ENCODE measurements around the gene LUZP4. TPM values are rescaled to one million over a fixed set of nuclear protein-coding genes. Genes with fewer than 3 reads are reported as not detected.

The LUZP4 gene, protein sequence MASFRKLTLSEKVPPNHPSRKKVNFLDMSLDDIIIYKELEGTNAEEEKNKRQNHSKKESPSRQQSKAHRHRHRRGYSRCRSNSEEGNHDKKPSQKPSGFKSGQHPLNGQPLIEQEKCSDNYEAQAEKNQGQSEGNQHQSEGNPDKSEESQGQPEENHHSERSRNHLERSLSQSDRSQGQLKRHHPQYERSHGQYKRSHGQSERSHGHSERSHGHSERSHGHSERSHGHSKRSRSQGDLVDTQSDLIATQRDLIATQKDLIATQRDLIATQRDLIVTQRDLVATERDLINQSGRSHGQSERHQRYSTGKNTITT
- total RNA-seq (2021; ENCODE audit: unreplicated experiment) (not detected), Bru-seq, nascent RNA (not detected), BruChase-seq, experiment 1, labeled RNA remaining after a 6-hour chase (not detected), BruChase-seq, experiment 2, labeled RNA remaining after a 2-hour chase (not detected)
- polyA plus RNA-seq (2012): not detected in 2 replicates
- long read RNA-seq: 0 reads

DNA sequence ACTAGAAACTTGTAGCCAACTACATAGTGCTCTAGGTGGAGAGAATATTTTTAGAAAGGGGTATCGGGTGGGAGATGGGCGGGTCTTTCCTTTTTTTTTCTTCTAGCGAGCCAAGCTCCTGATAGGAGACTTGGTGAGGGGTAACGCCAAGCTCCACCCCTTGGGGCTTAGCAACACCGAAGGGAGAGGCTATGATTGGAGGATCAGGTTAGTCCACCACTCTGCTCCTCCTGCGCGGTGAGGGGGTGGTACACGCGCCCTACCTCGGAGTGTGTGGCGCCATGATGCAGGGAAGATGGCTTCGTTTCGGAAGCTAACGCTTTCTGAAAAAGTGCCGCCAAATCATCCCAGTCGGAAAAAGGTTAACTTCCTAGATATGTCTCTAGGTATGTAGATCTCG, at the start of gene LUZP4:
TSS of gene LUZP4 (plus strand) at position 251 of the 400 bp plus-strand sequence. CDS start at position 296, 45 bp downstream.
- H3K27me3 ChIP-seq (ENCODE audit: insufficient read depth, low read length): no peaks in the 10 kb centered on the region
- H3K4me1 ChIP-seq (ENCODE audit: control insufficient read depth in 1 of 2, insufficient read depth in 2 of 2, low read length in 2 of 2): no peaks in the 10 kb centered on the region
- POLR2A ChIA-PET: no interaction called here
- no peak for ATAC-seq
- H3K9me3 ChIP-seq (ENCODE audit: control insufficient read depth in 1 of 2, insufficient read depth in 1 of 2, low read depth in 1 of 2, low read length in 2 of 2): no peaks in the 10 kb centered on the region
- CTCF ChIA-PET: no interaction called here
- no TSS peak for BruUV-seq (replicated peaks)
- no peak for TF ChIP-seq TCF7L2 (IDR thresholded peaks at IDR 0.05; ENCODE audit: borderline replicate concordance, extremely low read depth, insufficient read depth, insufficient read length)
- no peak for TF ChIP-seq ZFX (IDR thresholded peaks at IDR 0.05)
- no peak for TF ChIP-seq JUND (IDR thresholded peaks at IDR 0.05)
- no peak for TF ChIP-seq ELF1 (IDR thresholded peaks at IDR 0.05; ENCODE audit: borderline replicate concordance, low read depth)
- no peak for TF ChIP-seq POLR2A (IDR thresholded peaks at IDR 0.05; ENCODE audit: borderline replicate concordance, extremely low read depth, insufficient read depth, insufficient read length)
- no peak for TF ChIP-seq EGR1 (IDR thresholded peaks at IDR 0.05; ENCODE audit: low read depth)
- no peak for TF ChIP-seq SIN3A (IDR thresholded peaks at IDR 0.05; ENCODE audit: low read depth)
- TF ChIP-seq CEBPB (IDR thresholded peaks at IDR 0.05; ENCODE audit: low read depth): no peak
- TF ChIP-seq, protein P1, sequence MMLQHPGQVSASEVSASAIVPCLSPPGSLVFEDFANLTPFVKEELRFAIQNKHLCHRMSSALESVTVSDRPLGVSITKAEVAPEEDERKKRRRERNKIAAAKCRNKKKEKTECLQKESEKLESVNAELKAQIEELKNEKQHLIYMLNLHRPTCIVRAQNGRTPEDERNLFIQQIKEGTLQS (IDR thresholded peaks at IDR 0.05): no peak
- no peak for TF ChIP-seq RAD21 (IDR thresholded peaks at IDR 0.05; ENCODE audit: low read depth)
- TF ChIP-seq, protein P2, sequence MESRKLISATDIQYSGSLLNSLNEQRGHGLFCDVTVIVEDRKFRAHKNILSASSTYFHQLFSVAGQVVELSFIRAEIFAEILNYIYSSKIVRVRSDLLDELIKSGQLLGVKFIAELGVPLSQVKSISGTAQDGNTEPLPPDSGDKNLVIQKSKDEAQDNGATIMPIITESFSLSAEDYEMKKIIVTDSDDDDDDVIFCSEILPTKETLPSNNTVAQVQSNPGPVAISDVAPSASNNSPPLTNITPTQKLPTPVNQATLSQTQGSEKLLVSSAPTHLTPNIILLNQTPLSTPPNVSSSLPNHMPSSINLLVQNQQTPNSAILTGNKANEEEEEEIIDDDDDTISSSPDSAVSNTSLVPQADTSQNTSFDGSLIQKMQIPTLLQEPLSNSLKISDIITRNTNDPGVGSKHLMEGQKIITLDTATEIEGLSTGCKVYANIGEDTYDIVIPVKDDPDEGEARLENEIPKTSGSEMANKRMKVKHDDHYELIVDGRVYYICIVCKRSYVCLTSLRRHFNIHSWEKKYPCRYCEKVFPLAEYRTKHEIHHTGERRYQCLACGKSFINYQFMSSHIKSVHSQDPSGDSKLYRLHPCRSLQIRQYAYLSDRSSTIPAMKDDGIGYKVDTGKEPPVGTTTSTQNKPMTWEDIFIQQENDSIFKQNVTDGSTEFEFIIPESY (IDR thresholded peaks at IDR 0.05; ENCODE audit: extremely low read depth, insufficient replicate concordance, low read length): no peak
- no peak for TF ChIP-seq POLR2AphosphoS5 (IDR thresholded peaks at IDR 0.05; ENCODE audit: low read depth, low read length)
- TF ChIP-seq, protein P3, sequence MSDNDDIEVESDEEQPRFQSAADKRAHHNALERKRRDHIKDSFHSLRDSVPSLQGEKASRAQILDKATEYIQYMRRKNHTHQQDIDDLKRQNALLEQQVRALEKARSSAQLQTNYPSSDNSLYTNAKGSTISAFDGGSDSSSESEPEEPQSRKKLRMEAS (IDR thresholded peaks at IDR 0.05): no peak
- TF ChIP-seq, protein P4, sequence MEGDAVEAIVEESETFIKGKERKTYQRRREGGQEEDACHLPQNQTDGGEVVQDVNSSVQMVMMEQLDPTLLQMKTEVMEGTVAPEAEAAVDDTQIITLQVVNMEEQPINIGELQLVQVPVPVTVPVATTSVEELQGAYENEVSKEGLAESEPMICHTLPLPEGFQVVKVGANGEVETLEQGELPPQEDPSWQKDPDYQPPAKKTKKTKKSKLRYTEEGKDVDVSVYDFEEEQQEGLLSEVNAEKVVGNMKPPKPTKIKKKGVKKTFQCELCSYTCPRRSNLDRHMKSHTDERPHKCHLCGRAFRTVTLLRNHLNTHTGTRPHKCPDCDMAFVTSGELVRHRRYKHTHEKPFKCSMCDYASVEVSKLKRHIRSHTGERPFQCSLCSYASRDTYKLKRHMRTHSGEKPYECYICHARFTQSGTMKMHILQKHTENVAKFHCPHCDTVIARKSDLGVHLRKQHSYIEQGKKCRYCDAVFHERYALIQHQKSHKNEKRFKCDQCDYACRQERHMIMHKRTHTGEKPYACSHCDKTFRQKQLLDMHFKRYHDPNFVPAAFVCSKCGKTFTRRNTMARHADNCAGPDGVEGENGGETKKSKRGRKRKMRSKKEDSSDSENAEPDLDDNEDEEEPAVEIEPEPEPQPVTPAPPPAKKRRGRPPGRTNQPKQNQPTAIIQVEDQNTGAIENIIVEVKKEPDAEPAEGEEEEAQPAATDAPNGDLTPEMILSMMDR (IDR thresholded peaks at IDR 0.05 in 2 of 3, conservative IDR thresholded peaks at IDR 0.05 in 1 of 3; ENCODE audit: borderline replicate concordance in 1 of 3, insufficient read depth in 1 of 3, low read depth in 2 of 3, low read length in 2 of 3): no peak
- TF ChIP-seq YY1 (IDR thresholded peaks at IDR 0.05; ENCODE audit: extremely low read depth, insufficient replicate concordance, low read depth, low read length): no peak
- TF ChIP-seq SP1 (IDR thresholded peaks at IDR 0.05; ENCODE audit: low read depth): no peak
- intact Hi-C loops (cut with micrococcal nuclease): no loop called here
- H3K79me2 ChIP-seq (ENCODE audit: insufficient read depth, low read length): no peaks in the 10 kb centered on the region
- RAD21 ChIA-PET (ENCODE audit: low non-redundant PET in 1 of 2, low total read pairs in 2 of 2, uncharacterized antibody in 2 of 2, unreplicated experiment in 2 of 2): no interaction called here
- H3K27ac ChIP-seq (ENCODE audit: low read depth, low read length): no peak within 1 kb of the TSS
- no peak within 1 kb of the TSS for H3K4me3 ChIP-seq (replicated peaks in 1 of 2; ENCODE audit: low read depth in 1 of 2, low read length in 2 of 2)
- H3K36me3 ChIP-seq (ENCODE audit: control insufficient read depth in 1 of 2, insufficient read depth in 2 of 2, low read length in 2 of 2): no peaks in the 10 kb centered on the region
- no peak within 1 kb of the TSS for H3K4me2 ChIP-seq (ENCODE audit: low read length)
- H3K9me2 ChIP-seq (ENCODE audit: insufficient read depth): no peaks in the 10 kb centered on the region
- no peak within 1 kb of the TSS for H2AFZ ChIP-seq (ENCODE audit: low read depth, low read length, poor library complexity, severe bottlenecking)
- H3K9ac ChIP-seq (ENCODE audit: low read length): no peak within 1 kb of the TSS
- no peak for DNase-seq (ENCODE audit: low read depth, low spot score)
- H4K20me1 ChIP-seq (ENCODE audit: insufficient read depth): no peaks in the 10 kb centered on the region

Data from HCT116 (cell line).